MV-4-11 (cell line): ENCODE measurements around the gene DNAJA3.

Experiments used
- DNase-seq: peaks from one replicate; lab custom pipeline; 2025; lab: John Stamatoyannopoulos, UW

DNAJA3 gene

GRCh38 chr16:4435337-4436067 is 9.8 kb downstream of the DNAJA3 start:
- no peak for DNase-seq

DNA sequence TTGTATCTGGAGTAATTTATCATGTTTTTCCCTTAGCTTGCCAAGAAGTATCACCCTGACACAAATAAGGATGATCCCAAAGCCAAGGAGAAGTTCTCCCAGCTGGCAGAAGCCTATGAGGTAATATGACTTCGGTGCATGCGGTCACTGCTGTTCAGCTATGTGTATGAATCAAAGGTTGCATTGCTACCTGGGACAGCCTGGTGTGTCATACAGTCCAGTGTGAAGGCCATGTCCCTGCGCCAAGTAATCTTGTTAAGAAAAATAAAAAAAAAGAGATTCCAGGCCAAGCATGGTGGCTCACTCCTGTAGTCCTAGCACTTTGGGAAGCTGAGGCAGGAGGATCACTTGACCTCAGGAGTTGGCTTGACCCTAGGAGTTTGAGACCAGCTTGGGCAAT is 11.7 kb downstream of the DNAJA3 start:
- DNase-seq = no peak

- DNase-seq = no peak
Observed at GRCh38 chr16:4442371-4442770, 16.7 kb downstream of the DNAJA3 start.

GRCh38 chr16:4443271-4443670 is 17.6 kb downstream of the DNAJA3 start:
- DNase-seq = no peak

DNA sequence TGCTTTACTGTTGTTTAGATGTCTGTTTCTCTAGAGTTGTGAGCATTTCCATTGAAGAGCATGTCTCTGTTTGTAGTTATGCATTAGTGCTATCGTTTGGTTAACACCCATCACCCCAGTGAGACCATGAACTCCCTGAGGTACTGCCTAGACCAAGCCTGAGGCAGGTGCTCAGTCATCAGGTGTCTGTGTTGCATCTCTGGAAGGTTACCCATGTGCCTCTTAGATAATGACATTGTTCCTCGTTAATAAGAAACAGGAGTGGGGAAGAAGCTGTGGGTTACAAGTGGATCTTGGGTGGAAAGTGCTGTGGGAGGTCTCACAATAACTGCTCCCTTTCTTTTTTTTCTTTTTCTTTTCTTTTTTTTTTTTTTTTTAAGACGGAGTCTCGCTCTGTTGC is 18.3 kb downstream of the DNAJA3 start:
- no peak for DNase-seq

DNA sequence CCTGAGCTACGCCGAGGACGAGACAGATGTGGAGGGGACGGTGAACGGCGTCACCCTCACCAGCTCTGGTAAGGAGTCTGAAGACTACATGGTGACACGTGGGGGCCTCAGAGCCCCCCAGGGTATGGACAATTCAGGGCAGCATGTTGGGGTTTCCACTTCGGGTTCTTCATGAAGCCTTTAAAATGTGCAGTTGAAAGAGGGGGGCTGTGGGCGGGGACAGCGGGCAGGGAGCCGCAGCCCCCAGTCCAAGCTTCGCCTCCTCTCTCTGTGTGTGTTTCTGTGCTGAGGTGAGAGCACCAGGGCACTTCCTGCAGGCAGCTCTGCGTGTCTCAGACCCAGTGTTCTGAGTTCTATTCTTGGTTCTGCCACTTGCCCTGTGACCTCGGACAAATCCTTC is 24.8 kb downstream of the DNAJA3 start:
- DNase-seq = no peak

GRCh38 chr16:4450931-4451519 is 25.4 kb downstream of the DNAJA3 start:
- no peak for DNase-seq

GRCh38 chr16:4452674-4453073 is 27.0 kb downstream of the DNAJA3 start:
- DNase-seq = no peak

DNA sequence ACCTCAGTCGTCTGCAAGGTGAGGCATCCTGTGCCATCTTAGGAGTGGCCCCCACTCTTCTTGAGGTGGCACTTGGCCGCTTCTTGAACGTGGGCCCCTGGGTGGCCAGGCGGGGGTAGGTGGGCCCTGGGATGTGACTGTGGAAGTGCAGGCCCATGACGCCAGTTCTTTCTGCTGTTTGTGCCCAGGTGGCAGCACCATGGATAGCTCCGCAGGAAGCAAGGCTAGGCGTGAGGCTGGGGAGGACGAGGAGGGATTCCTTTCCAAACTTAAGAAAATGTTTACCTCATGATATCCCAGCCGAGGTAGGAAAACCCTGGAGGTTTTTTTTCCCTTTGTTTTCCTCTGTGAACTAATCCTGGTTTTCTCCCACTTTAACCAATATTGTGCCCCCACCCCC is 29.0 kb downstream of the DNAJA3 start:
- DNase-seq = no peak

- DNase-seq = no peak
Observed at GRCh38 chr16:4455081-4455480, 29.4 kb downstream of the DNAJA3 start.

GRCh38 chr16:4455951-4456350 is 30.3 kb downstream of the DNAJA3 start:
- no peak for DNase-seq

GRCh38 chr16:4460936-4461249 is 35.2 kb downstream of the DNAJA3 start:
- no peak for DNase-seq

GRCh38 chr16:4461250-4462085 is 35.8 kb downstream of the DNAJA3 start:
- DNase-seq = no peak

- no peak for DNase-seq
Observed at GRCh38 chr16:4463522-4464163, 38.0 kb downstream of the DNAJA3 start.

- peak; percentile 56 for DNase-seq
Observed at GRCh38 chr16:4465977-4466779, 40.5 kb downstream of the DNAJA3 start.

DNA sequence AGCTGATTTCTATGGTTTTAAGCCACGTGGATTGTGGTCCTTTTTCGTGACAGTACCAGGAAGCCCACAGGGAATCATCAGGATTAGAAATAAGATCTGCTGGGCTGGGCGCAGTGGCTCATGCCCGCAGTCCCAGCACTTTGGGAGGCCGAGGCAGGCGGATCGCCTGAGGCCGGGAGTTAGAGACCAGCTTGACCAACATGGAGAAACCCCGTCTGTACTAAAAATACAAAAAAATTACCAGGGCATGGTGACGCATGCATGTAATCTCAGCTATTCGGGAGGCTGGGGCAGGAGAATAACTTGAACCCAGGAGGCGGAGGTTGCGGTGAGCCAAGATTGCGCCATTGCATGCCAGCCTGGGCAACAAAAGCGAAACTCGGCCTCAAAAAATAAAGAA is 42.2 kb downstream of the DNAJA3 start:
- DNase-seq = no peak

DNA sequence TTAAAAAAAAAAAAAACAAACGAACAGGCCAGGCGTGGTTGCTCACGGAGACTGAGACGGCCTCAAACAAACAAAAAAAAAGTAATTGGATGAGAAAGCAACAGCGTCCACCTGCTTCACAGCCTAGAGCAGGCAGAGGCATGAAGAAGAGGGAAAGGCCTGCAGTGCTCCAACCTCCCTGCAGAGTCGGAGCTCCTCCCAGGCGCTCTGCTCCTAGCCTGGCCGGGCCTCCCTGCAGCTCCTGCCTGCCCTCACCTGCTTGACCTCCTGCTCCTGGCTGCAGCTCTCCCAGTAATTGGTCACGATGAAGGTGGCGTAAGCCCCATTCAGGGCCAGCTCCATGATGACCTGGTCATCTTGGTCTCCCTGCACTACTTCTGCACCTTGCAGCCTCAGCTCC is 43.3 kb downstream of the DNAJA3 start:
- DNase-seq = no peak

- no peak for DNase-seq
Observed at GRCh38 chr16:4471869-4472268, 46.2 kb downstream of the DNAJA3 start.

- no peak for DNase-seq
Observed at GRCh38 chr16:4472880-4473279, 47.2 kb downstream of the DNAJA3 start.

DNA sequence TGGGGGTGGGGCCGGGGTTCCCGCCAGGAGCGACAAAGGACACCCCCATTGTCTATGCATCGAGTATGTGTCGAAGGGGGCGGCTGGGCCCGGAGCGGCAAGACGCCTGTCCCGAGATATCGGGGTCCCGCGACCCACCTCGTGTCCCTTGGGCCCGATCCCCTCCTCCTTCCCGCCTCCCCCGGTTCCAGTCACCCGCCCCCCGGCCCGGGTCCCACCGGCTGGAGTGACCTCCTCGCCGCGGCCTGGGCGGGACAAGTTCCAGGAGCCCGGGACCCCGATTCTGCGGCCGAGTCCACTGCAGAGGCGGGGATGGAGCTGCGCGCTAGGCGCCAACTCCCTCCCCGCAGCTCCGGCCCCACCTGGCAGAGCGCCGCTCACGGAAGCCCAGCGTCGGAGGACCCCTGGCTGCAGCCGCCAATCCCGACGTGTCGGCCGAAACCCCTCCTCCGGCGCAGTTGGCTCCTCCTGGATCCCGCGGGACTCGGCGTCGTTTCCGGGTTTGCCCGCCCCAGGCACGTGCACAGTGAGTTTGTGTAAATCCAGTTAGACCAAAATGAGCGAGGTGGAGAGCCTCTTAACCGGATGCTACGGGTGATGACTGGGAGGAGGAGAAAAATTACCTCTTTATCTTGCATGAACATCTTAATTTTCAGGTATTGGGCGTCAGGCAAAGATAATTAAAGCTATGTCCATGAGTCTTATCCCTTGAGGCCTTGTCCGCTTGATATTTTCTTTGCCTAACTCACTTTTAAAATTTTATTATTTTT is 48.7 kb downstream of the DNAJA3 start, which contains the start of gene NMRAL1:
Gene NMRAL1 (minus strand): TSS at position 434 of the 770 bp plus-strand sequence. CDS start 493 bp downstream, outside the sequence.
- peak; percentile 88 for DNase-seq
